SH-SY5Y (cell line): ENCODE data around the gene AK5.

ENCODE experiments used
- GATA2 ChIP-seq: IDR thresholded peaks from 2 replicates; pipeline ENCODE4 v1.6.1; 2011; ENCODE audit warnings: mild to moderate bottlenecking, low read depth, low read length
- GATA3 ChIP-seq: IDR thresholded peaks from 2 replicates; pipeline ENCODE4 v1.6.1; 2011; ENCODE audit warnings: low read depth, mild to moderate bottlenecking, low read length, moderate library complexity

DNA sequence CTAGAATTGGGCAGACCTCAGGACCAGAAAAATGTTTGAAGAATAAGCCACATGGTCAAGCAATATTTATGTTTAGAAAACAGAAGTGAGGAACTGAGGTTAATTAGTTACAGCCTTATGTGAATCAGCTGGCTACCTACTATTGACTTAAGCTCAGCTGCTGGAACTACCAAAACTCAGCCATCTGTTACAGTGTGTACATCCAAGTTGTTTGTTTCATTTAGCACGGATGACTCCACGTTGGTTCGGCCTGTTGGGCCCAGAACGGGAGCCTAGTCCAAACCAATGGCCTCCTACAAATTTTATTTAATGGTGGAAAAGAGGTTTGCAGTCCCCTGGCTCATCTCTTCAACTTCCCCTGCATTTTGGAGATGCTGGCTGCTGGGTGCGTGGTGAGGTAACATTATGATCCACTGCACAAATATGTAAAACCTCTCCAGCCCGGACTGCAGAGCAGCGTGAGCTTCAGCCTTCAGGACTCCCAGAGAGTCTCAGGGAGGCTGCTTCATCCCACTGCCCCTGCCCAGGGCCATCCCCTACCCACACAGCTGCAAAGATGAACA lies 257.2 kb downstream of the AK5 start:
- TF ChIP-seq GATA3 (no peak), GATA2 (no peak)
